AG04449 (cell line): ENCODE results near the gene WT1.
A peak's percentile ranks its signal among the peaks of the same experiment; 100 is the strongest.

Experiments used
- CTCF ChIA-PET: fragments of 350-600 bp; formaldehyde crosslinking; extraction: SDS; loops from one replicate; lab custom pipeline; 2021; ENCODE audit warnings: antibody characterized with exemption; lab: Yijun Ruan, JAX
- POLR2A ChIA-PET: fragments of 400-600, 350-600 bp; formaldehyde crosslinking; extraction: SDS; loops from one replicate; lab custom pipeline; 2020; ENCODE audit warnings: antibody characterized with exemption, inconsistent platforms; lab: Yijun Ruan, JAX
- DNase-seq: peaks from one replicate; pipeline ENCODE4 v3.0.0-alpha.2; 2010; ENCODE audit warnings: low read depth, low spot score
- H3K4me3 ChIP-seq: 2 replicates; pipeline ENCODE4 v1.5.1; 2011; ENCODE audit warnings: low read depth, mild to moderate bottlenecking, control low read depth, low read length
- CTCF ChIP-seq: IDR thresholded peaks from one replicate; pipeline ENCODE4 v1.5.1; 2011; ENCODE audit warnings: mild to moderate bottlenecking, moderate library complexity, low read length, control low read depth, inconsistent platforms; ENCODE audit not compliant: insufficient read depth; ENCODE audit errors: missing control alignments

Gene WT1

GRCh38 chr11:32433101-32433913 is 2.0 kb downstream of the WT1 start:
- ChIA-PET CTCF (no interaction called here), POLR2A (no interaction called here)
- no peak for TF ChIP-seq CTCF
- no peak for DNase-seq
- peak overlapping the region; percentile 23 for H3K4me3 ChIP-seq

GRCh38 chr11:32432565-32432964 is 2.8 kb downstream of the WT1 start:
- TF ChIP-seq CTCF, result no peak
- H3K4me3 ChIP-seq, result no peak overlapping the region
- ChIA-PET CTCF (no interaction called here), POLR2A (no interaction called here)
- DNase-seq, result no peak

- no peak overlapping the region for H3K4me3 ChIP-seq
- POLR2A ChIA-PET, result no interaction called here
- DNase-seq, result no peak
- CTCF ChIA-PET, result interaction anchor here (1.8 kb wide), 1 partner anchor 378 kb away, joined by 3 read pairs; no protein-coding TSS in a partner anchor
- no peak for TF ChIP-seq CTCF
Measured at GRCh38 chr11:32430568-32431381, 4.6 kb downstream of the WT1 start.

DNA sequence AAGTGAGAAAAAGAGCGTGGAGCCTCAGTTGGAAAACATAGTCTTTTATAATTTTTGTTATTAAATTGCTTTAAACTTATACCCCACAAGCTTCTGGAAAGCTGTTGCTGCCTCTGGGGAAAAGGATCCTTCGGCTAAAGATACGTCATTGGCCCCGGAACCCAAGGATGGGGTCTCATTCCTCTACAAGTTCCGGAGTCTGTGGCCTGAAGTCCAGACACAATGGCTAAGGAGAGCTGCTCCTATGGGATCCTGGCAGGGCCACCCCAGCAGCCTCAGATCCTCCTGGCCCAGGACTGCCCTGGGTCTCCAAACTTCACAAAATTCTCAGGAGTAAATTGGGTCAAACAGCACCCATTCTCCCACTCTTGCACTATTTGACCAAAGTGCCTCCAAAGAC is 5.9 kb downstream of the WT1 start:
- no peak for TF ChIP-seq CTCF
- ChIA-PET CTCF (no interaction called here), POLR2A (no interaction called here)
- no peak overlapping the region for H3K4me3 ChIP-seq
- no peak for DNase-seq

GRCh38 chr11:32428665-32429303 is 6.6 kb downstream of the WT1 start:
- no peak for TF ChIP-seq CTCF
- ChIA-PET CTCF (no interaction called here), POLR2A (no interaction called here)
- DNase-seq, result no peak
- no peak overlapping the region for H3K4me3 ChIP-seq
